T47D (cell line): ENCODE results near the gene ABL1.

Experiments used
- DNase-seq, 2 experiments: peaks; one replicate each; pipeline versions ENCODE4 v3.0.0 to v3.0.0-alpha.2; 2011 to 2012; ENCODE audit warnings: low read depth in 1 of 2, low spot score in 1 of 2
- JUND ChIP-seq: IDR thresholded peaks from 2 replicates; pipeline ENCODE4 v1.6.1; 2012; ENCODE audit warnings: low read depth
- in situ Hi-C: cut with HindIII; loops from 2 replicates; pipeline ENCODE4 v1.10.0; 2016; ENCODE audit warnings: low sequenced_read_pairs, low pct_unique_long_range_greater_than_20kb

The ABL1 gene

GRCh38 chr9:130833031-130833990, 1.7 kb upstream of the ABL1 start:
- in situ Hi-C loops: no loop called here
- no peak for DNase-seq
- TF ChIP-seq JUND: no peak

GRCh38 chr9:130835441-130836298, 616 bp downstream of the ABL1 start:
- DNase-seq: peak in 1 of 2 experiments; percentile 46
- in situ Hi-C loops: no loop called here
- TF ChIP-seq JUND: no peak

GRCh38 chr9:130837002-130837511, 2.0 kb downstream of the ABL1 start:
- in situ Hi-C loops: no loop called here
- no peak for TF ChIP-seq JUND

GRCh38 chr9:130837643-130838042, 2.6 kb downstream of the ABL1 start:
- in situ Hi-C loops: no loop called here
- no peak for DNase-seq
- TF ChIP-seq JUND: no peak

More at GRCh38 chr9:130837002-130837511, 2.0 kb downstream of the ABL1 start:
- peak; percentile 39 to 46 for DNase-seq

GRCh38 chr9:130839132-130840111, 4.4 kb downstream of the ABL1 start:
- TF ChIP-seq JUND: no peak
- DNase-seq: no peak
- in situ Hi-C loops: no loop called here

- in situ Hi-C loops: no loop called here
- DNase-seq: no peak
- no peak for TF ChIP-seq JUND
Observed at GRCh38 chr9:130842545-130842944, 7.5 kb downstream of the ABL1 start.

GRCh38 chr9:130843049-130843908, 8.2 kb downstream of the ABL1 start:
- no peak for TF ChIP-seq JUND
- DNase-seq: no peak
- in situ Hi-C loops: no loop called here

- no peak for DNase-seq
- in situ Hi-C loops: no loop called here
- no peak for TF ChIP-seq JUND
Observed at GRCh38 chr9:130844044-130844451, 9.0 kb downstream of the ABL1 start.

- TF ChIP-seq JUND: no peak
- DNase-seq: no peak
- in situ Hi-C loops: no loop called here
Observed at GRCh38 chr9:130845254-130845653, 10.2 kb downstream of the ABL1 start.

- no peak for DNase-seq
- in situ Hi-C loops: no loop called here
- no peak for TF ChIP-seq JUND
Observed at GRCh38 chr9:130845901-130846481, 10.9 kb downstream of the ABL1 start.
